ENCODE measurements around the gene OR4F17. TPM values are rescaled to one million over a fixed set of nuclear protein-coding genes. Genes with fewer than 3 reads are reported as not detected.
"Not testable (repeated sequence)": the region's sequence is repeated elsewhere in the genome, so short reads cannot be mapped to it uniquely, and the experiment has no call there.

OR4F17 gene
- not detected for total RNA-seq

GRCh38 chr19:106804-107203, at the start of gene OR4F17:
TSS of gene OR4F17 (plus strand) at chr19:107104. CDS start at chr19:110679, 3,575 bp downstream.
- DNase-seq: not testable (repeated sequence)

GRCh38 chr19:70793-71192, 36.1 kb upstream of the OR4F17 start:
- DNase-seq: not testable (repeated sequence)

- not testable (repeated sequence) for DNase-seq
These were observed 24.0 kb upstream of the OR4F17 start for GRCh38 chr19:82864-83263.

- not testable (repeated sequence) for DNase-seq
These were observed 23.3 kb upstream of the OR4F17 start for GRCh38 chr19:83626-84025.

- not testable (repeated sequence) for DNase-seq
These were observed 16.2 kb upstream of the OR4F17 start for GRCh38 chr19:90678-91077.

GRCh38 chr19:94794-95193, 12.1 kb upstream of the OR4F17 start:
- not testable (repeated sequence) for DNase-seq

- not testable (repeated sequence) for DNase-seq
These were observed 9.3 kb upstream of the OR4F17 start for GRCh38 chr19:97647-98046.

- not testable (repeated sequence) for DNase-seq
These were observed 13.7 kb downstream of the OR4F17 start for GRCh38 chr19:120443-121140.

Other genes with a start within 250 kb of the OR4F17 start
- 13.0 TPM for gene PLPP2, start 184.3 kb downstream of the OR4F17 start, total RNA-seq
- 9.2 TPM for gene MIER2, start 237.7 kb downstream of the OR4F17 start, total RNA-seq

Data from tongue (tissue), 2 donors.